Activated B cell treated with CpG ODN at 0.5 μM for 24 hours (primary cell): ENCODE measurements around the gene SAMM50. TPM values are rescaled to one million over a fixed set of nuclear protein-coding genes. Genes with fewer than 3 reads are reported as not detected.

Experiments
- ATAC-seq: fragments of 200-7000 bp; cut with Tn5 transposase; one replicate; pipeline ENCODE4 v1.10.0; 2021; ENCODE audit warnings: low read depth, mild to moderate bottlenecking, moderate library complexity
- CTCF ChIA-PET: fragments of 350-600 bp; sonication (Branson Sonifier 250); formaldehyde crosslinking; loops from one replicate; lab custom pipeline; 2021; ENCODE audit warnings: antibody characterized with exemption; lab: Charles Lee
- POLR2A ChIA-PET: fragments of 350-600 bp; sonication (Branson Sonifier 250); formaldehyde crosslinking; loops from one replicate; lab custom pipeline; 2021; ENCODE audit warnings: antibody characterized with exemption; lab: Charles Lee
- DNase-seq: peaks from one replicate; pipeline ENCODE4 v3.0.0; 2022
- H3K27ac Mint-ChIP-seq: one replicate; pipeline ENCODE4 v1.8.0; 2020; ENCODE audit warnings: mixed read lengths
- H3K27me3 Mint-ChIP-seq: one replicate; pipeline ENCODE4 v1.8.0; 2021; ENCODE audit warnings: mixed read lengths
- H3K36me3 Mint-ChIP-seq: one replicate; pipeline ENCODE4 v1.8.0; 2021; ENCODE audit warnings: low read depth, mixed read lengths
- H3K4me1 Mint-ChIP-seq: one replicate; pipeline ENCODE4 v1.8.0; 2021; ENCODE audit warnings: mixed read lengths
- H3K4me3 Mint-ChIP-seq: one replicate; pipeline ENCODE4 v1.8.0; 2020; ENCODE audit warnings: mild to moderate bottlenecking, mixed read lengths
- H3K9me3 Mint-ChIP-seq: one replicate; pipeline ENCODE4 v1.8.0; 2020; ENCODE audit warnings: mixed read lengths
- CTCF ChIP-seq: fragments of 200-600 bp; IDR thresholded peaks from one replicate; pipeline ENCODE4 v1.8.0; 2022; ENCODE audit warnings: antibody characterized with exemption, mild to moderate bottlenecking
- intact Hi-C: fragments of 100-400 bp; cut with micrococcal nuclease; formaldehyde crosslinking; loops from one replicate; pipeline ENCODE4 v1.15.1; 2024
- total RNA-seq: library from RNA; stranded (reverse); gene quantifications from 2 replicates; pipeline ENCODE4 v1.2.3, GENCODE V29; 2022

Gene SAMM50
- total RNA-seq, 1 donor from 2014 or later = 51.2 TPM

- no peak for ATAC-seq
- ChIA-PET CTCF (no interaction called here), POLR2A (no interaction called here)
- intact Hi-C loops = no loop called here
- no peak for DNase-seq
- Mint-ChIP-seq H3K36me3 (no peaks in the 10 kb centered on the region), H3K27ac (no peak overlapping the region), H3K4me1 (no peaks in the 10 kb centered on the region), H3K9me3 (no peaks in the 10 kb centered on the region), H3K4me3 (no peak overlapping the region), H3K27me3 (peaks cover 30% of the 10 kb centered on the region)
- TF ChIP-seq CTCF = no peak
Observed at GRCh38 chr22:43917521-43917920, 37.7 kb upstream of the SAMM50 start.

GRCh38 chr22:43919106-43919973, 35.9 kb upstream of the SAMM50 start:
- CTCF ChIA-PET = no interaction called here
- no peak for TF ChIP-seq CTCF
- Mint-ChIP-seq H3K27ac (no peak overlapping the region), H3K9me3 (no peaks in the 10 kb centered on the region), H3K4me3 (no peak overlapping the region), H3K27me3 (peaks cover 35% of the 10 kb centered on the region), H3K4me1 (peaks cover 4% of the 10 kb centered on the region), H3K36me3 (no peaks in the 10 kb centered on the region)
- POLR2A ChIA-PET = no interaction called here
- DNase-seq = no peak
- intact Hi-C loops = no loop called here
- ATAC-seq = no peak

GRCh38 chr22:43921370-43921769, 33.9 kb upstream of the SAMM50 start:
- ChIA-PET POLR2A (no interaction called here), CTCF (no interaction called here)
- ATAC-seq = no peak

GRCh38 chr22:43922123-43922522, 33.1 kb upstream of the SAMM50 start:
- Mint-ChIP-seq H3K9me3 (no peaks in the 10 kb centered on the region), H3K27me3 (peaks cover 39% of the 10 kb centered on the region), H3K36me3 (no peaks in the 10 kb centered on the region), H3K4me3 (no peak overlapping the region), H3K4me1 (peaks cover 6% of the 10 kb centered on the region), H3K27ac (no peak overlapping the region)
- ChIA-PET POLR2A (no interaction called here), CTCF (no interaction called here)
- ATAC-seq (no peak), DNase-seq (no peak)
- TF ChIP-seq CTCF = no peak
- intact Hi-C loops = no loop called here

More at GRCh38 chr22:43921370-43921769, 33.9 kb upstream of the SAMM50 start:
- Mint-ChIP-seq H3K36me3 (no peaks in the 10 kb centered on the region), H3K27me3 (peaks cover 43% of the 10 kb centered on the region), H3K9me3 (no peaks in the 10 kb centered on the region), H3K4me3 (no peak overlapping the region), H3K4me1 (peaks cover 6% of the 10 kb centered on the region), H3K27ac (no peak overlapping the region)
- no peak for DNase-seq
- intact Hi-C loops = no loop called here
- no peak for TF ChIP-seq CTCF

- Mint-ChIP-seq H3K4me1 (peaks cover 6% of the 10 kb centered on the region), H3K9me3 (no peaks in the 10 kb centered on the region), H3K27ac (peak overlapping the region; percentile 46), H3K36me3 (no peaks in the 10 kb centered on the region), H3K4me3 (peak overlapping the region; percentile 88), H3K27me3 (peaks cover 33% of the 10 kb centered on the region)
- CTCF ChIA-PET = interaction anchor here (1.2 kb wide), 1 partner anchor 70 kb away, joined by 3 read pairs; no protein-coding TSS in a partner anchor
- no peak for TF ChIP-seq CTCF
- POLR2A ChIA-PET = interaction anchor here (1.3 kb wide), 1 partner anchor 32 kb away, joined by 3 read pairs; the partner anchor contains the start of gene SAMM50
- DNase-seq (no peak), ATAC-seq (peak; percentile 52)
- intact Hi-C loops = loop anchor here (1.0 kb wide), 1 partner anchor 32 kb away; the partner anchor contains the start of gene SAMM50
Observed at GRCh38 chr22:43923191-43923590, 32.1 kb upstream of the SAMM50 start.
